Measurements from ENCODE around the gene EPN1.

DNA sequence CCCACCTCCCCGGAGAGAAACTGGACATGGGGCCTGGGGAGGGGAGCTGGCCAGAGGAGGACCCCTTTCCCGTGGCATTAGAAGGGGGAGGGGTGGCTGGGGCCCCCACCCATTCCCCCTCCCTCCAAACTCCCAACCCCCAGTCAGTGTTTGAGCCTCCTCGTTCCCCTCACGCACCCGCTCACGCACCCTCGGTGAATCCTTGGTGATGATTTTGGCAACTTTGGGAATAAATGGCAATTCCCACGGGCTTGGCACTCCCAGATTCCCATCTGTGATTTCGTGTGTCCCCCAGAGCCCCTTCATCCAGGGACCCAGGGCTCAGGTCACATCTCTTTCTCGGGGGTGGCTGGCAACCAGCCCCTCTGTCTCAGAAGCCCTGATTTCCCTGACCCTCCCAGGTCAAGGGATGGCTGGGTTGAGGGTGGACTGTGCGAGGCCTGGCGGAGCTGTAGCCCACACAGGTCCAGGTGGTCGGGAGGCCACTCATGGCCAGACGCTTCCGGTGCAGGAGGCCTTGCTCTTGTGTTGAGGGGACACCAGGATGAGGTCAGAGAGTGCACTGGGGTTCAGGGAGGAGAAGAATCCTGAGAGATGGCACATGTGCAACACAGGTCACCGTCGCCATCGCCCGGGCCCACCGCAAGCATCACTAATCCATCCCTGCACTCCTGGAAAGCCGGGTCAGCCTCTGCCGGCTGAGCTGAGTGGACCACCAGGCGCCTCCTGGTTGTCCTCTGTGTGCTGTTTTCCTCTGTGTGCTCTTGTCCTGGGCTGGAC lies 20.7 kb downstream of the EPN1 start:
- TF ChIP-seq CTCF (IDR thresholded peaks at IDR 0.05; ENCODE audit: insufficient read depth, low read depth, low read length) (no peak), EZH2 (IDR thresholded peaks at IDR 0.05; ENCODE audit: insufficient read depth, low read length) (no peak)

Data from astrocyte (in vitro differentiated cells and primary cell).